Measurements from ENCODE around the gene CLCN1. TPM values are rescaled to one million over a fixed set of nuclear protein-coding genes. Genes with fewer than 3 reads are reported as not detected.
"Not testable (repeated sequence)": the region's sequence is repeated elsewhere in the genome, so short reads cannot be mapped to it uniquely, and the experiment has no call there.

CLCN1 gene
- total RNA-seq, 4 donors from 2014 or later, result not detected

GRCh38 chr7:143391462-143392404, 75.8 kb downstream of the CLCN1 start:
- Histone ChIP-seq H3K27me3 (no peaks in the 10 kb centered on the region), H3K9me3 (no peaks in the 10 kb centered on the region), H3K27ac (peak overlapping the region; percentile 11 to 78 (median 68)), H3K4me3 (replicated peaks in 1 of 3) (no peak overlapping the region), H3K36me3 (peaks cover 14 to 34% of the 10 kb centered on the region in 2 donors), H3K4me1 (peaks cover 10 to 30% of the 10 kb centered on the region in 2 donors)
- intact Hi-C loops (cut with DNase I), result no loop called here
- WGBS, 2 donors, result 59 to 69% methylated on average over 14 to 23 of the region's 24 CpGs
- TF ChIP-seq CTCF (IDR thresholded peaks at IDR 0.05) (no peak), POLR2A (IDR thresholded peaks at IDR 0.05) (peak in 1 of 2 donors; percentile 7)
- DNase-seq, result no peak

- DNase-seq; H3K27me3 ChIP-seq; intact Hi-C loops (cut with DNase I); H3K4me3 ChIP-seq (replicated peaks in 1 of 3); H3K9me3 ChIP-seq: not testable (repeated sequence)
- peaks cover 14 to 34% of the 10 kb centered on the region in 2 donors for H3K36me3 ChIP-seq
- 83 to 87% methylated on average over 8 of the region's 8 CpGs for WGBS, 2 donors
- H3K27ac ChIP-seq, result peak overlapping the region in 2 of 3 donors; percentile 68 to 78
- H3K4me1 ChIP-seq, result peaks cover 10 to 30% of the 10 kb centered on the region in 2 donors
Observed at GRCh38 chr7:143392427-143392826, 76.5 kb downstream of the CLCN1 start.

GRCh38 chr7:143392875-143393266, 77.0 kb downstream of the CLCN1 start:
- WGBS, 2 donors, result 91 to 95% methylated on average over 5 to 6 of the region's 6 CpGs
- TF ChIP-seq CTCF (IDR thresholded peaks at IDR 0.05) (no peak), POLR2A (IDR thresholded peaks at IDR 0.05) (no peak)
- no peak for DNase-seq
- intact Hi-C loops (cut with DNase I), result no loop called here
- Histone ChIP-seq H3K27ac (peak overlapping the region in 1 of 3 donors; percentile 78), H3K27me3 (no peaks in the 10 kb centered on the region), H3K9me3 (no peaks in the 10 kb centered on the region), H3K4me3 (replicated peaks in 1 of 3) (no peak overlapping the region), H3K36me3 (peaks cover 14 to 33% of the 10 kb centered on the region in 2 donors), H3K4me1 (peaks cover 10 to 30% of the 10 kb centered on the region in 2 donors)

GRCh38 chr7:143393267-143394041, 77.5 kb downstream of the CLCN1 start:
- Histone ChIP-seq H3K9me3 (no peaks in the 10 kb centered on the region), H3K27ac (no peak overlapping the region), H3K36me3 (peaks cover 9 to 27% of the 10 kb centered on the region in 2 donors), H3K27me3 (no peaks in the 10 kb centered on the region), H3K4me3 (replicated peaks in 1 of 3) (no peak overlapping the region), H3K4me1 (peaks cover 10 to 30% of the 10 kb centered on the region in 2 donors)
- no peak for TF ChIP-seq POLR2A (IDR thresholded peaks at IDR 0.05)
- TF ChIP-seq CTCF (IDR thresholded peaks at IDR 0.05), result no peak
- peak; percentile 45 to 57 for DNase-seq
- 72 to 78% methylated on average over 13 to 14 of the region's 14 CpGs for WGBS, 2 donors
- intact Hi-C loops (cut with DNase I), result no loop called here

- Histone ChIP-seq H3K27me3 (no peaks in the 10 kb centered on the region), H3K27ac (no peak overlapping the region), H3K36me3 (peaks cover 3 to 21% of the 10 kb centered on the region in 2 donors), H3K9me3 (no peaks in the 10 kb centered on the region), H3K4me1 (peaks cover 10 to 30% of the 10 kb centered on the region in 2 donors), H3K4me3 (replicated peaks in 1 of 3) (no peak overlapping the region)
- intact Hi-C loops (cut with DNase I), result no loop called here
- 93 to 98% methylated on average over 6 of the region's 6 CpGs for WGBS, 2 donors
- no peak for DNase-seq
- TF ChIP-seq CTCF (IDR thresholded peaks at IDR 0.05), result no peak
- TF ChIP-seq POLR2A (IDR thresholded peaks at IDR 0.05), result no peak
Observed at GRCh38 chr7:143394068-143394467, 78.2 kb downstream of the CLCN1 start.
